Hippocampal formation (tissue), 2 donors: Measurements from ENCODE around the gene NKPD1.

ENCODE experiments used
- DNase-seq, 2 donors: peaks; one replicate each; lab custom pipeline; 2025; lab: John Stamatoyannopoulos, UW

NKPD1 gene

DNA sequence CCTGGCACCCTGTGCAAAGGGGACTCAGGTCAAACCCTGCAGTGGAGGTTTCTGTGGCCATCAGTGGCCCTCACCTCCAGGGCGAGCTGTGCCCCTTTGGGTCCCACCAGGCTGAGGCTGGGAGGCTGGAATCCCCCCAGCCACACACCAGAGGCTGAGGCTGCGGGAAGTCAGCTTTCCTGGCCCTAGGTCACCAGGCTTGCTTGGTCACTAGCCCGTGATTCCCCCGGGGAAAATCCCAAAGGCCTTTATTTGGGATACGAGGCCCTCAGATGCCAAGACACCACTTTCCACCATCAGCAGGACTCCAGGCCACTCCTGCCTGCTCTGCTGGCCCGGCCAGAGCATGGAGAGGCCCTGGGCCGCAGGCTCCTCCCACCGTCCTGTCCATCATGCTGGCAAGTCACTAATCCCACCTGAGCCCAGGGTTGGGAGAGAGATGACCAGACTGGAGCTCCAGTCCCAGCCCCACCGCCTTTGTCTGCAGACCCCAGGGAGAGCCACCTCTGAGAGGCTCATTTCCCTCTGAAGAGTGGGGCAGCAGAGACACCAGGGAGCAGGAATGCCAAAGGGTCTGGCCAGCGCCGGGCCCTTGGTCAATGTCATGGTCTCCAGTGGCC lies 4.7 kb downstream of the NKPD1 start:
- no peak for DNase-seq

DNA sequence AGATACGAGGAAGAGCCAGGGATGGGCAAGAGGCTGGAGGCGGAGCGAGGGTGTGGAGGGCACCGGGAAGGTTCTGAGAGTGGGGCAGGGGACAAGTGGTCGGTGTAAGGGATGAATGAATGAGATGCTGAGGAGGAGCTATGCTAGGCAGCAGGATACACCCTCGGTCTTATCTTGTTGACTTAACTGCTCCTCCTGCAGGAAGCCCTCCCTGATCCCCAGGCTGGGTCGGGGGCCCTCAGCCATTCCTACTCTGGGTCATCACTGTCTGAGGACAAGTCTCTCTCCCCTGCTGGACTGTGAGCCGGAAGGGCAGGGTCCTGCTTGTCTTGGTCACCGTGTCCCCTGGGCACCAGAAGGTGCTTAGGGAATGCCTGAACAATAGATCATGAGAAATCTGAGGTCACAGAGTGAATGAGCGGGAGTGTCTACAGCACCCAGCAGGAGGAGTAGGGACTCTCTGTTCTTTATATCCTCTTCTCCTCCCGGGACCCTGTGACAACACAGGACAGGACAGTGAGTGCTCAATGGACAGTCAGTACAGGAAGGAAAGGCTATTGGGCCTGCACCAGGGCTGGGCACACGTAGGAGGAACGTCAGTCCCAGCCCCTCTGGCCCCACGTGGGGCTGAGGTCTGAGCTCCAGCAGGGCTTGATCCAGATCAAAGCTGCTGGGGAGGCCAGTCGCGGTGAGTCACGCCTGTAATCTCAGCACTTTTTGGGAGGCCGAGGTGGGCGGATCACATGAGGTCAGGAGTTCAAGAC lies 6.5 kb downstream of the NKPD1 start:
- DNase-seq, result no peak

DNA sequence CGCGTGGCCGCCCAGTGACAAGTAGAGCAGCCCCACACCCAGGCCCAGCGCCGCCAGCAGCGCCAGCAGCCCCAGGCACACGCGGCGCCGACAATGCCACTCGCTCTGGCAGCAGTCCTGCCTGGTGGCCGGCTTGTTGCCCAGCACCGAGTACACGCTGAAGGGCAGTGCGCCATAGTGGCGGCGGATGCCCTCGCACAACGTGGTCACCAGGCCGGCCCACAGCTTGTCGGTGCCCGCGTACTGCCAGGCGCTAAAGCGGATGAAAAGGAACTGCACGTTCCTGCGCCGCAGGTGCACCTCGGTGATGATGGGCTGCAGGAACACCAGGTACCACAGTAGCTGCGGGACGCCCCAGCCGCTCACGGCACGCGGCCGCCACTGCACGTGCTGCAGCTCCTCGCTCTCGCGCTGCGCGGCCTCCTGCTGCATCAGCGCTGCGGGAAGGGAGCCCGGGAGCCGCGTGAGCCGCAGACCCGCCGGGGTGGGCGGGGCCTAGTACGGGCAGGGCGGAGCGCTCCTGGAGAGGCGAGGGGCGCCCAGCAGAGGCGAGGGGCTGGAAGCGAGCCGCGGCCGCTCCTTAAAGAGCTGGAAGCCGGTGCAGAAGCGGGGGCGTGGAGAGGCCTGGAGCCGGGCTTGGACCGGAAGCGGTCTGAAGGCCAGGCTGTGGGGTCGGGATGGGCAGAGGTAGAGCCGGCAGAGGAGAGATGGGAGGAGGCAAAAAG lies 7.3 kb downstream of the NKPD1 start:
- peak in 1 of 2 donors; percentile 44 for DNase-seq

DNA sequence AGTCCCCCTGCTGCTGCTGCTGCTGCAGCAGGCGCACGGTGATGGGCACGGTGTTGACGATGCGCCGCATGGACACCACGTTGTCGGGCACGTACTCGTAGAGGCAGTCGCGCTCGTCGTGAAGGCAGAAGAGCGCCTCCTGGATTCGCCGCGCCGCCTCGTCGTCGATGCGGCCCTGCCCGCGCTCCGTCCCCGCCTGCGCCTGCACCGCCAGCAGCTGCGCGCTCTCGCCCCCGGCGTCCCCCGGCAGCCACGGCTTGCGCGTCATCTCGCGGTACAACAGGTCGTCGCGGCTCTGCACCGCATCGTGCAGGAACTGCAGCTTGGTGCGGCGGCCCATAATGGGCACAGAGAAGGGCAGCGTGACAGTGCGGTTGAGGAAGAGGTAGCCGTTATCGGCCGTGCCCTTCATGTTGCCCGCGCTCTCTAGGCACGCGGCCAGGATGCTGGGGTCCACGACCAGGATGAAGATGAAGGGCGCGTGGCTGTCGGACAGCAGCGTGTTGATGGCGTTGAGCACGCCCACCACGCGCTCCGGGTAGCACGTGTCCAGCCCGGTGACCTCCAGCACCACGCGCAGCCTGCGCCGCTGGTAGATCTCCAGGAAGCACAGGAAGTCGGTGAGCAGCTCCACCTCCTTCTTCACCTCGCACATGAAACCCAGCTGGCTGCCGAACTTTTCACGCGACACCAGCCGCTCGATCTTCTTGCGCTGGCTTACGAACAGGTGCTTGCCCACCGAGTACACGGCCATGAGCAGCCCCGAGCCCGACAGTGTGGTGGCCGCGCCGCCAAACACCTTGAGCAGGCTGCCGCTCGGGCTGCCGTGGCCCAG lies 8.1 kb downstream of the NKPD1 start:
- DNase-seq, result no peak

DNA sequence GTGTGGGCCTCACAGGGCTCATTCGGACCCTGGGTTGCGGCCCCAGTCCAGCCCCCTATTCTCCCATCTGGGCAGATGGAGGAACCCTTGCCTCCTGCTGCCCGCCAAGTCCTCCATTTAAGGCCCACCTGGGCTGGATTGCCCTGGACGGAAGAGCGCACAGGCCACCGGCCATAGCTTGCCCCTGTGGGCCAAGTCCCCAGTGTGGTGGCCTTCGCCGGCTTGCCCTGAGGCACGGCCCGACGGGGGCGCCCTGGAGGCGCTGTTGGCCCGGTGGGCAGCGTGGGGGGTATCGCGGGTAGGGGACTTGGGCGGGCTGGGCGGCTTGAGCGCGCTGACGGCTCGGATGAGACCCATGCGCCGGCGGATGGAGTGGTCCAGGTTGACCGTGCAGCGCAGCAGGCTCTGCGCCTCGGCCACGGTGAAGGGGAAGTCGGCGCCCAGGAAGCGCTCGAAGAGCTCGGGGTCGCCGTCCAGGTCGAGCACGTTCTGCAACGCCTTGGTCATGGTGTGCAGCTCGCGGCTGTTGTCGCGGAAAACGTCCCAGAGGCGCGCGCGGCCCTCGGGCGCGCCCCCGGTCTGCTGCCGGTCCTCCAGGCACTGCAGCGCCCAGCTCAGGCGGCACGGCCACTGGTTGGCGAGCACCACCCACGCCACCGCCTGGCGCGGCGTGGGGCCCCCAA lies 8.8 kb downstream of the NKPD1 start:
- DNase-seq, result no peak

DNA sequence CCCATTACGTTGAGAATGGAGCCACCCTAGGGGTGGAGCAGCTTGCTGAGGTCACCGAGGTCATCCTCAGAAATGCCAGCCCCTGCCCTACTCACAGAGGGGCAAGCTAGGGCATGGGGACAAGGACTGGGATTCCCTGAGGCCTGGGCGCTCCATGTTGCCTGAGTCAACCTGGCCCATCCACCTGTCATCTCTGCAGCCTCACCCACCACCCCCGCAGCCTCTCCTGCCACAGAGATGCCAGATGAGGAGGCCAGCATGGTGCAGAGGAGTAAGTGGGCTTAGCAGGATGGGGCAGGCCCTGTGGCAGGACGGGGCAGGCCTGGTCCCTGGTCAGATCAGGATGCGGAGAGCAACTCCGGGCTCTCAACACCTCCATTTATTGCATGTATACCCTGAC lies 9.5 kb downstream of the NKPD1 start:
- no peak for DNase-seq

DNA sequence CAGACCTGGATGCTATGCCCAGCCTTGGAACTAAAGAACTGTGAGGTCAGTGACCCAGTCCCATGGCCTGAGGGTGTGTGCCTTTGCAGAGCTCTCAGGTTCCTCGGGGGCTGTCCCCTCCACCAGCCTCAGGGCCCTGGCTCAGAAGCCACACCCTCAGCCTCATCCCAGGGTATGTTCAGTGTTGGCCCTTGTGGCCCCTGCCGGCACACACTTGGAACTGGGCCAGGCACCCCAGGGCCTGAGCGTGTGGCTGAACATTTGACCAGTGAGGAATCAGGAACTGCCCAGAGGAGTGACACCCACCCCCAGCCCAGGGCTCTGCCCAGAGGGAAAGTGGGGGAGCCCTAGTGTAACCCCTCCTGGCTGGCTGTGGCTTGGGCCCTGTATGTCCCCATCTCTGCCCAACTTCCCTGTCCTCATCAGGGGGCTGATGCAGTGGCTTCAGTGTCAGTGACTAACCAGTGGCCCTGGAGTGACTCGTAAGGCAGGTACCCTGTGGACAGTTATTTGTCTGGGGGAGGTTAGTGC lies 10.0 kb downstream of the NKPD1 start:
- DNase-seq, result no peak

DNA sequence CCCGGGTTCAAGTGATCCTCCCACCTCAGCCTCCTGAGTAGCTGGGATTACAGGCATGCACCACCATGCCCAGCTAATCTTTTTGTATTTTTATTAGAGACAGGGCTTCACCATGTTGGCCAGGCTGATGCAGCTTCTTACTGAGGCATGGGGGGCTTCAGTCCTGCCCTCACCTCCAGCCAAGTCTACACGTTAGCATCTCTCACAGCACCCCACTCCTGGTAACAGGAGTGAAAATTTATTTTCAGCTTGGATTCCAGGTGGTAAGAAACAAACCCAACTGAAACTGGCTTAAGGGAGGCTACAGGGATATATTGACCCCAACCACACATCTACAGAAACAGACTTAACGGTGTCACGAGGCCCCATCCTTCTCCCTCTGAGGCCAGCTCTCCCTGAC lies 10.6 kb downstream of the NKPD1 start:
- no peak for DNase-seq

DNA sequence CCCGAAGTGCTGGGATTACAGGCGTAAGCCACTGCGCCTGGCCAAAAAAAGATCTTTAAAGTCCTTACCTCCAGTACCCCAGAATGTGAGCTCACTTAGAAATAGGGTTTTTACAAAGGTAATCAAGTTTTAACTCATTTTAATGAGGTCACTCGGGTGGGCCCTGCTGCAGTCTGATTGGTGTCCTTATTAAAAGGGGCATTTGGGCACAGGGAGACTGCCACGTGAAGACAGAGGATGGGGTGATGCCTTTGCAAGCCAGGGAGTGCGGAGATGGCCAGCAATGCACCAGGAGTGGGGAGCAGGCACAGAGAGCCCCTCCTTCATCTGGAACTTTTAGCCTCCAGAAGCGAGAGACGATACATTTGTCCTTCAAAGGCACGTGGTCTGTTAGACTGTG lies 11.7 kb downstream of the NKPD1 start:
- no peak for DNase-seq

DNA sequence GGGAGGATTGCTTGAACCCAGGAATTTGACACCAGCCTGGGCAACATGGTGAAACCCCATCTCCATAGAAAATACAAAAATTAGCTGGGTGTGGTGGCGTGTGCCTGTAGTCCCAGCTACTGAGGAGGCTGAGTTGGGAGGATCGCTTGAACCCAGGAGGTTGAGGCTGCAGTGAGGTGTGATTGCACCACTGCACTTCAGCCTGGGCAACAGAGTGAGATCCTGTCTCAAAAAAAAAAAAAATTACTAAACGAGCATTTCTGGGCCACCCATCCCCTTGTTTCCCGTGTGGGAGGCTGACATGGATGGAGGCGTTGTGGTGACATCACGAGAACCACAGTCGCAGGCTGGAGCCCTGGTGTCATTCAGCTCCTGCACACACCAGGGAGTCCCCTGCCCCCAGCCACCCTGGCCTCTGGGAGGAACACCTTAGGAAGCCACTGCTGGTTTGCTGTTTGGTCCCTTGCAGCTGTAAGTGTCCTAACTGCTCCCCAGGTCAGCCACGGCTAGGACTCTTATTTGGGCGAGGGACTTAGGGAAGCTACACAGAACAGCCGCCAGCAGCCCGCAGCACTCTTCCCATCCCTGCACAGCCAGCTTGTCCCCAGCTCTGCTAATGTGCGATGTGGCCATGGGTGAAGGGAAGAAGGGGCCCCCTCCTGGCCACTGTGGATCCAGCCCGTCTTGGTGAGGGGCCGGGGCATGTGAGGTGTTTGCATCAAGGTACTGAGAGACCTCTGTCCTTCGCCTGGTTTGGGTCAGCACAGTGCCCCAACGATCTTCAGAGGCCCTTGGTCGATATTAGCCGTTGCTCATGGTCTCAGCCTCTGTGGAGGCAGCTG lies 12.7 kb downstream of the NKPD1 start:
- no peak for DNase-seq

DNA sequence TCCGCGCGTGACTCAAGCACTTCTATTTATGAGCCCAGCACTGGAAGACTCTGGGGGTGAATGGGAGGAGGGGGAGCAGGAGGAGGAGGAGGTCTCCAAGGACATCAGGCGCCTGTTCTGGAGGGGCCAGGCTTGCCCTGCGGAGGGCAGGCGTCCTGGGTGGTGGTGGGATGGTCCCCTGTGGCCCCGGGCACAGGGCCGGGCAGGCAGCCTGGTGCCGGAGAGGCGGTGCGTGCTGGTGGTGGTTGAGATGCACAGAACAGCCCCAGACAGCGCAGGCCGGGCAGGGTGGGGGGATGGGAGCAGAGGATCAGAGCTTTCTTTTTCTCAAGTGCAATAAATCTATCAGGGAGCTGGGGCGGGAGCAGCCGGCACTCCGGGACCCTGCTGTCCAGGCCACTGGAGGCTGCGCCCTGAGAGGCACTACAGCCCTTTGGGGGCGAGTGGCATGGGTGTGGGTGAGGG lies 14.0 kb downstream of the NKPD1 start:
- DNase-seq, result no peak

DNA sequence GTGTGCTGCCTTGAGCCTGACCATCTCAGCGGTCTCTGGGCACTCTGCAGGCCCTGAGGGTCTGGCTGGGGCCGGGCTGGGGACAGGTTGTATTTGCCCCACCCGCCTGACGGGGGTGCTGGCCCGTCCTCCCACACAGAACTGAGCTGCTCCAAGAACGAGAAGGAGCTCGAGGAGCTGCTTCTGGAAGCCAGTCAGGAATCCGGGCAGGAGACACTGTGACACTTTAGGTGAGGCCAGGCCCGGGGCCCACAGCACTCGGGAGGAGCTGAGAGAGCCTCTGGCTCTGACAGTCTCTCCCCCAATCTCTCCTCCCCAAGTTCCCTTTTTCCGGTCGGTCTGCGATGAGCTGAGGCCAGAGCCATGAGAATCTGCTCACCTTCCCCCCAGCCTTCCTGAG lies 14.5 kb downstream of the NKPD1 start:
- no peak for DNase-seq

DNA sequence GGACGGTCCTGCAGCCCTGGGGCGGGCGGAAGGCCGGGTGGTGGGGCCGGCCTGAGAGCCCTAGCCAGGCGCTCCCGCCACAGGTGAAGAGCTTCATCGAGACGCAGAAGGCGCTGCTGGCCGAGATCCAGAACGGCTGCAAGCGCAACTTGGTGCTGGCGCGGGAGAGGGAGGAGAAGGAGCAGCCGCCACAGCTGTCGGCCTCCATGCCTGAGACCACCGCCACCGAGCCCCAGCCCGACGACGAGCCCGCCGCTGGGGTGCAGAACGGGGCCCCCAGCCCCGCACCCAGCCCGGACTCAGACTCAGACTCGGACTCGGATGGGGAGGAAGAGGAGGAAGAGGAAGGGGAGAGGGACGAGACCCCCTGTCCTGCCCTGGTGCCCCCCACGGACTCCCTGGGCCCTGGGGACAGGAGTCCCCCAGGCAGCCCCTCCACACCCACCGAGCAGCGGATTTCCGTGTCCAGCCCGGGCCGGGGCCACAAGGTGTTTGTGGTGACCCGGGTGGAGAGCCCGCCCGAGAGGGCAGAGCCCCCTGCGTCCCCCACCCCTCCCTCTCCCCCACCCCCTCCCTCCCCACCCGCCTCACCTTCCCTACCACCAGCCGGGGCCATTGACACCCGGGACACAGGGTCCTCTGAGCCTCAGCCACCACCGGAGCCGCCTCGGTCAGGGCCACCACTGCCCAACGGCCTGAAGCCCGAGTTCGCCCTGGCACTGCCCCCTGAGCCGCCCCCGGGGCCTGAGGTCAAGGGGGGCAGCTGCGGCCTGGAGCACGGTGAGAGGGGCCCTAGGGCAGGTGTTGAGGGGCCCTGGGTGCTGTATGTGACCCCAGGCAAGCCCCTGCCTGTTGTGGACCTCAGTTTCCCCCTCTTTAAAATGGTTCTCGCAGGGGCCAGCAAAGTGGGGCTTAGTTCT lies 15.3 kb downstream of the NKPD1 start:
- DNase-seq, result no peak

DNA sequence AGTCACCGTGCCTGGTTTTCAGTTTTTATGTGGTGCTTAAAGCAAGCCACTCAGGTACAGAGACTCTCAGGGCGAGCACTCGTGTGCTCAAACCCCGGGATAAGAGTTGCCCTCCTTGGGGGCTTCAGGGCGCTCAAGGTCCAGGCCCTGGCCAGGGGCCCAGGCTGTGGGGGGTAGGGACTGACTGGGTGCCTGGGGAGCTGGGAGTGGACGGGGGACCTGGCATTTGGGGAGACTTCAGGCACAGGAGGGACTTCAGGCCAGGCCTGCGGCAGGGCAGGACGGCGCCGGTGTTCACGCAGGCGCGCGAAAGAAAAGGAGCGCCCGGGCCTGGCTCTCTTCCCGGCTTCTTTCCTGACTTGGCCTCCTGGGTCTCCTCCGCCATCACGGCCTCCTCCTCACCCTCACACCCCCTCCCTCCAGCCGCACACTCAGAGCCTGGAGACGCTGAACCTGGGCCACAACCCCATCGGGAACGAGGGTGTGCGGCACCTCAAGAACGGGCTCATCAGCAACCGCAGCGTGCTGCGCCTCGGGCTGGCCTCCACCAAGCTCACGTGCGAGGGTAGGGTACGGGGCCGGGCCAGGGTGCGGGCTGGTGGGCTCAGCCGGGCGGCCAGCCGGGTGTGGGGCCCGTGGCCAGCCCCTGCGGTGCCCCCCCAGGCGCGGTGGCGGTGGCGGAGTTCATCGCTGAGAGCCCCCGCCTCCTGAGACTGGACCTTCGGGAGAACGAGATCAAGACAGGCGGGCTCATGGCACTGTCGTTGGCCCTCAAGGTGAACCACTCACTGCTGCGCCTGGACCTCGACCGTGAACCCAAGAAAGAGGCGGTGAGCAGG lies 16.1 kb downstream of the NKPD1 start:
- DNase-seq, result no peak

DNA sequence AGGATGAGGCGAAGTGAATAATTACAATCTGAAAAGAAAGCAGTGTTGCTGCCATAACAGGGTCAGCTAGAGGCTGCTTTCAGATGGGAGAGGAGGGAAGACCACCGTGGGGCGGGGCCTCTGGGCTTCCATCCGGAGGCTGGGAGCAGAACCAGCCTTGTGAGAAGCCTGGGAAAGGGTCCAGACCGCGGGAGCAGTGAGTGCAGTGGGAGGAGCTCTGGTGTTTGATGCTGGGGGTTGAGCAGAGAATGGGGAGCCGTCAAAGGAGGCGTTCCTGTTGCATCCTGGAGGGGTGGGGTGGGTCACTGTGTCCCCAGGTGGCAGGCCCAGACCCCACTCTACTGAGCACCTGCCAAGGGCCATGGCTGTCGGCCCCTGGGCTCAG lies 18.1 kb downstream of the NKPD1 start:
- no peak for DNase-seq

DNA sequence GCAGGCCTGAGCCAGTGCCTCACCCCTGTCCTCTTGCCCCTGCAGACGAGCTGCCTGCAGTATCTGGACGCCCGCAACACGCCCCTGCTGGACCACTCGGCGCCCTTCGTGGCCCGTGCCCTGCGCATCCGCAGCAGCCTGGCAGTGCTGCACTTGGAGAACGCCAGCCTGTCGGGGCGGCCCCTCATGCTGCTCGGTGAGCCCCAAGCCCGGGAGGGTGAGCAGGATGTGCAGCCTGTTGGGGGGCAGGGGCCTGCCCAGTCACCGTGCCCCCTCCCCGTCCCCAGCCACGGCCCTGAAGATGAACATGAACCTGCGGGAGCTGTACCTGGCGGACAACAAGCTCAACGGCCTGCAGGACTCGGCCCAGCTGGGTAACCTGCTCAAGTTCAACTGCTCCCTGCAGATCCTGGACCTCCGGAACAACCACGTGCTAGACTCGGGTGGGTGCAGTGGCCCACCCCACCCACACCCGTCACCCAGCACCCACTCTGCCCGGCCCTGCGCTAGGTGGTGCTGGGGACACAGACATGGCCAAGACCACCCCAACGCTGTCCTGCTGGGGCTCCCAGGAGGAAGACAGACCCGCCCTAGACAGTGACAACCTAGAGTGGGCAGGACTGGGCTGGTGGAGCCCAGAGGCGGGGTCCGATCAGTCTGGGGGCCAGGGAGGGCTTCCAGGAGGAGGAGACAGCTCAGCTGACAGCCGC lies 18.6 kb downstream of the NKPD1 start:
- no peak for DNase-seq

DNA sequence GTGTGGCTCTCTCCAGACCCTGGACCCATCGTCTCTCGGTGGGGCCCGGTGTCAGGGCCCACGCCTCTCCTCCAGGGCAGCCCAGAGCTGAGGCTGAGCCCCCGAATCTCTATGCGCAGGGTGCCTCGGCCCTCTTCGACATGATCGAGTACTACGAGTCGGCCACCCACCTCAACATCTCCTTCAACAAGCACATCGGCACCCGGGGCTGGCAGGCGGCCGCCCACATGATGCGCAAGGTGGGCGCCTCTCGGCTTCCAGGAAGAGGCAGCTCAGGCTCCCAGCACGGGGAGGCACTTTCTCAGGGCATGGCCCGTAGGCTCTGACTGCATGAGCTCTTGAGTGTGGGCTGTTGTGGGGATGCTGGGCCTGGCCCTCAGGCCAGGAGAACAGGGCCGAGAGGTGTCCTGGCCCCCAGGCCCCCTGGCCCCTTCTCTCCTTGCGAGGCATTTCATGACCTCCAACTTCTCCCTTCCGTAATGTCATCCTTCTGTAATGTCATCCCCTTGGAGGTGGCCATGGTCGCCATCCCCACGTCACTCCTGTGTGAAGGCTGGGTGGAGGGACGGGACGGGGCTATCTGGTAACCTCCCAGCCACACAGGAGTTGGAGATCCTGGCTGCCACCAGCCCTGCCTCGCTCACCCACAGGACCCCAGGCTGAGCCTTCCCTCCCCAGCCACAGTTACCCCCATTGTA lies 19.4 kb downstream of the NKPD1 start:
- DNase-seq, result no peak
